ENCODE data around the gene TFAP2A. TPM values are rescaled to one million over a fixed set of nuclear protein-coding genes. Genes with fewer than 3 reads are reported as not detected.

Gene TFAP2A
- polyA plus RNA-seq, 1 donor (not counting 4 experiments of a cell fraction or from before 2014, with no cell fraction given): 30.2 TPM

- Histone ChIP-seq H3K4me1 (ENCODE audit: control insufficient read depth, extremely low read depth, insufficient read depth, low read length) (peaks cover 22% of the 10 kb centered on the region), H3K27ac (ENCODE audit: control insufficient read depth, insufficient read depth, low read length) (peak overlapping the region; percentile 100), H3K9me3 (ENCODE audit: control insufficient read depth, low read depth, low read length) (no peaks in the 10 kb centered on the region), H3K79me2 (ENCODE audit: control insufficient read depth, insufficient read depth, low read length) (peaks cover 96% of the 10 kb centered on the region), H3K4me3 (ENCODE audit: control insufficient read depth in 2 of 3, extremely low read depth in 1 of 3, insufficient read depth in 2 of 3, low read depth in 1 of 3, low read length in 3 of 3) (peak overlapping the region; percentile 65 to 99 (median 98)), H3K9ac (ENCODE audit: control insufficient read depth, extremely low read depth, insufficient read depth, low read length) (peak overlapping the region; percentile 100), H2AFZ (ENCODE audit: control insufficient read depth, low read length) (no peak overlapping the region), H3K27me3 (ENCODE audit: control insufficient read depth, extremely low read depth, insufficient read depth, low read length) (no peaks in the 10 kb centered on the region), H4K20me1 (ENCODE audit: control insufficient read depth, extremely low read depth, insufficient read depth, low read length) (peaks cover 26% of the 10 kb centered on the region), H3K4me2 (ENCODE audit: control insufficient read depth, extremely low read depth, insufficient read depth, low read depth, low read length) (peak overlapping the region; percentile 97), H3K9me1 (ENCODE audit: control insufficient read depth, extremely low read depth, insufficient read depth, low read length) (no peaks in the 10 kb centered on the region), H3K36me3 (ENCODE audit: control insufficient read depth in 2 of 2, extremely low read depth in 1 of 2, insufficient read depth in 2 of 2, low read length in 2 of 2) (peaks cover 11 to 51% of the 10 kb centered on the region in 2 experiments)
- dilution Hi-C loops (cut with MboI; ENCODE audit: extremely low pct_ligation_motif_present, low sequenced_read_pairs): no loop called here
- no peak for TF ChIP-seq CTCF (optimal IDR thresholded peaks at IDR 0.05 in 1 of 3, IDR thresholded peaks at IDR 0.05 in 1 of 3, conservative IDR thresholded peaks at IDR 0.05 in 1 of 3; ENCODE audit: extremely low read depth in 1 of 3, insufficient read depth in 2 of 3, low read length in 3 of 3)
- no peak for TF ChIP-seq EZH2 (IDR thresholded peaks at IDR 0.05; ENCODE audit: low read length)
- DNase-seq (ENCODE audit: low read depth, low spot score) (no peak), FAIRE-seq (no peak)
Observed at GRCh38 chr6:10409233-10409721, 5.6 kb downstream of the TFAP2A start.

- FAIRE-seq (no peak), DNase-seq (ENCODE audit: low read depth, low spot score) (no peak)
- H3K4me3 ChIP-seq (ENCODE audit: control insufficient read depth in 2 of 3, extremely low read depth in 1 of 3, insufficient read depth in 2 of 3, low read depth in 1 of 3, low read length in 3 of 3): peak overlapping the region; percentile 65 to 99 (median 98)
Observed at GRCh38 chr6:10408457-10408856, 6.4 kb downstream of the TFAP2A start.

More at GRCh38 chr6:10408457-10408856, 6.4 kb downstream of the TFAP2A start:
- H3K9me3 ChIP-seq (ENCODE audit: control insufficient read depth, low read depth, low read length): no peaks in the 10 kb centered on the region
- H3K27ac ChIP-seq (ENCODE audit: control insufficient read depth, insufficient read depth, low read length): peak overlapping the region; percentile 100
- TF ChIP-seq EZH2 (IDR thresholded peaks at IDR 0.05; ENCODE audit: low read length) (no peak), CTCF (optimal IDR thresholded peaks at IDR 0.05 in 1 of 3, IDR thresholded peaks at IDR 0.05 in 1 of 3, conservative IDR thresholded peaks at IDR 0.05 in 1 of 3; ENCODE audit: extremely low read depth in 1 of 3, insufficient read depth in 2 of 3, low read length in 3 of 3) (no peak)
- H3K4me2 ChIP-seq (ENCODE audit: control insufficient read depth, extremely low read depth, insufficient read depth, low read depth, low read length): peak overlapping the region; percentile 97
- peaks cover 88% of the 10 kb centered on the region for H3K79me2 ChIP-seq (ENCODE audit: control insufficient read depth, insufficient read depth, low read length)
- peak overlapping the region; percentile 100 for H3K9ac ChIP-seq (ENCODE audit: control insufficient read depth, extremely low read depth, insufficient read depth, low read length)
- peaks cover 23% of the 10 kb centered on the region for H3K4me1 ChIP-seq (ENCODE audit: control insufficient read depth, extremely low read depth, insufficient read depth, low read length)
- no peaks in the 10 kb centered on the region for H3K27me3 ChIP-seq (ENCODE audit: control insufficient read depth, extremely low read depth, insufficient read depth, low read length)
- H3K36me3 ChIP-seq (ENCODE audit: control insufficient read depth in 2 of 2, extremely low read depth in 1 of 2, insufficient read depth in 2 of 2, low read length in 2 of 2): peaks cover 11 to 50% of the 10 kb centered on the region in 2 experiments
- H3K9me1 ChIP-seq (ENCODE audit: control insufficient read depth, extremely low read depth, insufficient read depth, low read length): no peaks in the 10 kb centered on the region
- peaks cover 18% of the 10 kb centered on the region for H4K20me1 ChIP-seq (ENCODE audit: control insufficient read depth, extremely low read depth, insufficient read depth, low read length)
- H2AFZ ChIP-seq (ENCODE audit: control insufficient read depth, low read length): no peak overlapping the region
- dilution Hi-C loops (cut with MboI; ENCODE audit: extremely low pct_ligation_motif_present, low sequenced_read_pairs): no loop called here
